ENCODE data around the gene RPL22.

The RPL22 gene

DNA sequence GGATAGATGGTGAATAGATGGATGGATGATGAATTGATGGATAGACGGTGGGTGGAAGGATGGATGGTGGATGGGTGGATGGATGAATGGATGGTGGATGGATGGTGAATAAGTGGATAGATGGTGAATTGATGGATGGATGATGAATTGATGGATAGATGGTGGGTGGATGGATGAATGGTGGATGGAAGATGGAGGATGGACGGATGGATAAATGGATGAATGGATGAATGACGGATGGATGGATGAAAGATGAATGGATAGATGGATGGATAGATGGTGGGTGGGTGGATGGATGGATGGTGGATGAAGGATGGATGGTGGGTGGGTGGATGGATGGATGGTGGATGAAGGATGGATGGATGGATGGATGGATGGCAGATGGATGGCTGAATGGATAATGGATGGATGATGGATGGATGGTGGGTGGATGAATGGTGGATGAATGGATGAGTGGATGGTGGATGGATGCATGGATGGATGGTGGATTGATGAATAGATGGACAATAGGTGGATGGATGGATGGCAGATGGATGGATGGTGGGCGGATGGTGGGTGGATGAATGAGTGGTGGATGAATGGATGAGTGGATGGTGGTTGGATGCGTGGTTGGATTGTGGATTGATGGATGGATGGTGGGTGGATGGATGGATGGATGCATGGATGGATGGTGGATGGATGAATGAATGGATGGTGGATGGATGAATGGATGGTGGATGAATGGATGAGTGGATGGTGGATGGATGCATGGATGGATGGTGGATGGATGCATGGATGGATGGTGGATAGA lies 24.6 kb downstream of the RPL22 start:
- no peaks in the 10 kb centered on the region for H3K27me3 ChIP-seq (ENCODE audit: insufficient read depth, low read length, poor library complexity)

GRCh38 chr1:6172549-6172948 lies 26.8 kb downstream of the RPL22 start:
- H3K27me3 ChIP-seq (ENCODE audit: insufficient read depth, low read length, poor library complexity), result no peaks in the 10 kb centered on the region
- no peak overlapping the region for H3K4me3 ChIP-seq (ENCODE audit: low read depth in 1 of 2, low read length in 2 of 2)
- no peaks in the 10 kb centered on the region for H3K36me3 ChIP-seq (ENCODE audit: insufficient read depth, low read length)
- H3K9me3 ChIP-seq (ENCODE audit: insufficient read depth, low read length, severe bottlenecking), result no peaks in the 10 kb centered on the region
- H3K27ac ChIP-seq (ENCODE audit: low read length), result no peak overlapping the region
- H3K9ac ChIP-seq (ENCODE audit: low read depth, low read length), result no peak overlapping the region
- ATAC-seq (ENCODE audit: insufficient read depth, low read depth) (no peak), DNase-seq (no peak)
- no peaks in the 10 kb centered on the region for H3K4me1 ChIP-seq (ENCODE audit: insufficient read depth, low read length)
- H3K4me2 ChIP-seq (ENCODE audit: insufficient read depth, low read length), result no peak overlapping the region
- H2AFZ ChIP-seq (ENCODE audit: low read depth, low read length), result no peak overlapping the region
- H3K79me2 ChIP-seq (ENCODE audit: insufficient read depth, low read length), result no peaks in the 10 kb centered on the region
- peaks cover 15% of the 10 kb centered on the region; the same call in 1 of the 2 replicates for H4K20me1 ChIP-seq (ENCODE audit: insufficient read depth, low read length)
- TF ChIP-seq EZH2 (IDR thresholded peaks at IDR 0.05; ENCODE audit: borderline replicate concordance, low read depth, low read length, severe bottlenecking), result no peak
- no peak for TF ChIP-seq CTCF (IDR thresholded peaks at IDR 0.05; ENCODE audit: borderline replicate concordance, extremely low read depth, low read length, poor library complexity, severe bottlenecking)

More for the DNA sequence above, 24.6 kb downstream of the RPL22 start:
- Histone ChIP-seq H3K4me1 (ENCODE audit: insufficient read depth, low read length) (no peaks in the 10 kb centered on the region), H3K9ac (ENCODE audit: low read depth, low read length) (no peak overlapping the region), H3K9me3 (ENCODE audit: insufficient read depth, low read length, severe bottlenecking) (no peaks in the 10 kb centered on the region), H3K79me2 (ENCODE audit: insufficient read depth, low read length) (no peaks in the 10 kb centered on the region), H3K36me3 (ENCODE audit: insufficient read depth, low read length) (no peaks in the 10 kb centered on the region), H4K20me1 (ENCODE audit: insufficient read depth, low read length) (peaks cover 20% of the 10 kb centered on the region; the same call in 1 of the 2 replicates), H3K4me3 (ENCODE audit: low read depth in 1 of 2, low read length in 2 of 2) (no peak overlapping the region), H3K4me2 (ENCODE audit: insufficient read depth, low read length) (no peak overlapping the region), H2AFZ (ENCODE audit: low read depth, low read length) (no peak overlapping the region), H3K27ac (ENCODE audit: low read length) (no peak overlapping the region)
- DNase-seq, result no peak
- TF ChIP-seq CTCF (IDR thresholded peaks at IDR 0.05; ENCODE audit: borderline replicate concordance, extremely low read depth, low read length, poor library complexity, severe bottlenecking) (no peak), EZH2 (IDR thresholded peaks at IDR 0.05; ENCODE audit: borderline replicate concordance, low read depth, low read length, severe bottlenecking) (no peak)
- no peak for ATAC-seq (ENCODE audit: insufficient read depth, low read depth)

- H3K36me3 ChIP-seq (ENCODE audit: insufficient read depth, low read length), result no peaks in the 10 kb centered on the region
- H3K79me2 ChIP-seq (ENCODE audit: insufficient read depth, low read length), result no peaks in the 10 kb centered on the region
- H3K4me3 ChIP-seq (ENCODE audit: low read depth in 1 of 2, low read length in 2 of 2), result no peak overlapping the region
- no peak overlapping the region for H3K9ac ChIP-seq (ENCODE audit: low read depth, low read length)
- no peaks in the 10 kb centered on the region for H3K27me3 ChIP-seq (ENCODE audit: insufficient read depth, low read length, poor library complexity)
- peaks cover 13% of the 10 kb centered on the region; the same call in 1 of the 2 replicates for H4K20me1 ChIP-seq (ENCODE audit: insufficient read depth, low read length)
- DNase-seq (no peak), ATAC-seq (ENCODE audit: insufficient read depth, low read depth) (peak; percentile 45; the same call in 1 of the 3 replicates)
- H2AFZ ChIP-seq (ENCODE audit: low read depth, low read length), result no peak overlapping the region
- no peaks in the 10 kb centered on the region for H3K9me3 ChIP-seq (ENCODE audit: insufficient read depth, low read length, severe bottlenecking)
- H3K27ac ChIP-seq (ENCODE audit: low read length), result no peak overlapping the region
- TF ChIP-seq CTCF (IDR thresholded peaks at IDR 0.05; ENCODE audit: borderline replicate concordance, extremely low read depth, low read length, poor library complexity, severe bottlenecking) (peak; percentile 44), EZH2 (IDR thresholded peaks at IDR 0.05; ENCODE audit: borderline replicate concordance, low read depth, low read length, severe bottlenecking) (no peak)
- no peak overlapping the region for H3K4me2 ChIP-seq (ENCODE audit: insufficient read depth, low read length)
- no peaks in the 10 kb centered on the region for H3K4me1 ChIP-seq (ENCODE audit: insufficient read depth, low read length)
Measured at GRCh38 chr1:6171548-6172124, 27.8 kb downstream of the RPL22 start.

Measured in DND-41 (cell line).